ENCODE results near the gene IL3.

IL3 gene, protein sequence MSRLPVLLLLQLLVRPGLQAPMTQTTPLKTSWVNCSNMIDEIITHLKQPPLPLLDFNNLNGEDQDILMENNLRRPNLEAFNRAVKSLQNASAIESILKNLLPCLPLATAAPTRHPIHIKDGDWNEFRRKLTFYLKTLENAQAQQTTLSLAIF

GRCh38 chr5:132060501-132061161 is at the start of gene IL3:
IL3 (plus strand) TSS chr5:132060655; CDS start chr5:132060707, 52 bp downstream.
- DNase-seq (ENCODE audit: extremely low read depth in 1 of 2, low read depth in 1 of 2) = no peak

GRCh38 chr5:132010989-132011621 is 49.4 kb upstream of the IL3 start:
- DNase-seq (ENCODE audit: extremely low read depth in 1 of 2, low read depth in 1 of 2) = no peak

DNA sequence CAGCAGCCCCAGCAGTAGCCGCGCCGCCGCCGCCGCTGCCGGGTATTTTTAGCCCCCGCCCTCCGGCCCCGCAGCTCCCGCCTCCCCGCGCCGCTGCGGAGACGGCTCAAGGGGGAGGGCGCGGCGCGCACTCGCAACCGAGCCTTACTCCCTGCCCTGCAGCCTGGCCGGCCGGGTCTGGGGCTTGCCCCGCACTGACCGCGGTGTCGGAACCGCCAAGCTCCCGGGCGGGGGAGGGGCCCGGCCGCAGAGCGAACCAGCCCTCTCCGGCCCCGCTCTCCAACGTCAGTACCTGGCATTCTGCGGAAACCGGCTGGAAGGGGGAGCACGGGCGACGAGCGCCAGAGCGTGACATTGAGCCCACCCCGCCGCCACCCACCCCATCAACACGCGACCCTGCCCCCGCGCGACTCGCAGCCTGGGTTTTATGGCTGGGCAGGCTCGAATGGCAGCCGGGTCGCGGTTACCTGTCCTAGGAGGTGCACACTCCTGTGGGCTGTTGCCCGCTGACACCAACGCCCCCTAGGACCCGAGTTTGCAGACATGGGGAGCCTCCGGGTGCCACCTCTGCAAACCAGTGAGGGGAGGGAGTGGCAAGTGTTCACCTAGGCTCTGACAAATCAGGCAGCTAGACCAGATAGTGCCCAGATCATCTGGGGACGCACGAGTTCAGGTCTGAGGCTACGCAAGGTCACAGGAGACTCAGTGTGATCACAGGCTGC is 48.7 kb upstream of the IL3 start, which contains the start of gene ACSL6:
ACSL6 (minus strand) TSS at position 37 of the 722 bp plus-strand sequence. CDS start 105 bp downstream, outside the sequence.
- no peak for DNase-seq (ENCODE audit: extremely low read depth in 1 of 2, low read depth in 1 of 2)

GRCh38 chr5:132012371-132013005 is 48.0 kb upstream of the IL3 start:
- DNase-seq (ENCODE audit: extremely low read depth in 1 of 2, low read depth in 1 of 2) = no peak

DNA sequence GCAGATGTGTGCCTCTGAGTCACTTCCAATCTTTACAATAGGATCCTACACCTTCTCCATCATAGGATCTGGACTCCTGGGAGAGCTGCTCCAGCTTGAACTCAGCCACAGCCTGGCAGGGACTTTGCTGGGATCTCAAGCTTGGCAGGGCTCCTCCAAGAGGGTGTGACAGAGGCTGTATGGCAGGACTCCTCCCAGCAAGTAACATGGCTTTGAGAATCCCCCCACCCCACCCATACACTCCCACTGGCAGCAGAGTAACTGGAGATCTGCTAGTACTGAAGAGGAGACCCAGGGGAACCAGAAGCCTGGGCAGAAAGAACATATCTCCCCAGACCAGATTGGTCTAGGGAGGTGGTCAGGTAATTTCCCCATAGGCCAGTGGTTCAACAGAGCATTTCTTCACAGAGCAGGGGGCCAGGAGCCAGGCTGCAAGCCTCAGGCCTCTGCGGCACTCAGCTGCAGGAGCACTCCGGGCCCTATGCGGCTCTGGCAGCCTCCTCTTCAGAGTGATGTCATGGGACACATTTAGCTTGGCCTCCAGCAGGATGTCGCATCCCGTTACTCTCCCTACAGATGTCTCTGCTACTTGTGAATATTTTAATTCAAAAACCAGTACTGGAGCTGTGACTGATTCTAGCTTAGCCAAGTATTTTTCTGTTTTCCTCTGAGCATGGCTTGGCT is 47.3 kb upstream of the IL3 start:
- no peak for DNase-seq (ENCODE audit: extremely low read depth in 1 of 2, low read depth in 1 of 2)

DNA sequence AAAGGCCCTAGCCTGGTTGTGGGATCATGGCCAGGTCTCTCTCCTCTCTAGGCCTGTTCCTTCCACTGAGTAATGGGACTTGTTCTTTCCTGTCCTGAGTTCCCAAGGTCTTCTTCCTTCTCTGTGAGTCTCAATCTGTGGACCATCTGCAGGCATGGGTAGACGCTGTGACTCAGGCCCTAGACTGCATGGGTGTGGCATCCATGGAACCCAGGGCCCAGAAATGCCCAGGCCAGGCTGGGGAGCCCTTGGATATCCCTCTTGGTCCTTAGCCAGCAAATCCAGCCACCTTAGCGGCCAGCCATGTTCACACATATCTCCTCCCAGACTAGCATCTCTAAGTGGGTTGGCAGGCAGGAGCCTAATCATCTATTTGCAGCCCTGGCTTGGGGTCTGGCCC is 46.7 kb upstream of the IL3 start:
- no peak for DNase-seq (ENCODE audit: extremely low read depth in 1 of 2, low read depth in 1 of 2)

DNA sequence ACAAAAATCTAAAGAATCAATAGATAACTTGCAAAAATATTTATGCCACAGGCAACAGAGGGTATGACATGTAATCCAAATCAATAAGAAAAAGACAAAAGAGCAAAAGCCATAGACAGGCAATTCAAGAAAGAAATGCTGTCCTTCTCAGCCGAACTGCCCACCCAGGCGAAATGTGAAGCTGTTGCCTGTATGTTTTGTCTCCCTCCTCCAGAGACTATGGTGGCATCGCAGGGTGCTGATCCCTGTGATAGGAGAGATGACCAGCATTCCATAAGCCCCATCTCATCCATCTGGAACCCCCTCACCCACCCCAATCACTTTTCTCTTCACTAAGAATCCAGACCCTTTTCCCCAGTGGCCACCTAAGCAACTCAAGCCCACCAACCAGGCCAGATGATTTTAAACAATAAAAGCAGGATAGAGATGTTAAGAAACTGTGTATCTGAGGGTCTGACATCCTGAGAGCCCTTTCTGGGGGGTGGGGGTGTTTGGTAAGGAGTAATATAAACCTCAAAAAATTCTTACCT is 43.7 kb upstream of the IL3 start:
- DNase-seq (ENCODE audit: extremely low read depth in 1 of 2, low read depth in 1 of 2) = no peak

GRCh38 chr5:132017316-132017715 is 43.1 kb upstream of the IL3 start:
- no peak for DNase-seq (ENCODE audit: extremely low read depth in 1 of 2, low read depth in 1 of 2)

- no peak for DNase-seq (ENCODE audit: extremely low read depth in 1 of 2, low read depth in 1 of 2)
These were observed 42.5 kb upstream of the IL3 start for GRCh38 chr5:132017738-132018625.

DNA sequence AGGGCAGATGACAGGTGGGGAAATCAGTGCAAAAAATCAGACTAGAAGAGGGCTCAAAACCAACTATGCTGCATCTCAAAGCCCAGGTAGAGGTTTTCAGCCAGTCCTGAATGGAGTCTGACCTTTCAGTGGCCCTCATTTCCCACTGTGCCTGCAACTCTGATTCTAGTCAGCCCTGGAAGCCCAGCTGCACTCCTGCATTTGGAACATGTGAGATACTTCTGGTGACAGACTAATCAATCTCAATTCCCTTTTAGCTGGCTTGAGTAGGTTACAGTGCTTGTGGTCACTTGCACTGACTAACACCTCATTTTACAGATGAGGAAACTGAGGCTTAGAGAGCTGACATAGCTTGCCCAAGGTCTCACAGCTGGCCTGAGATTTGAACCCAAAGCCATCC is 41.1 kb upstream of the IL3 start:
- no peak for DNase-seq (ENCODE audit: extremely low read depth in 1 of 2, low read depth in 1 of 2)

GRCh38 chr5:132019857-132020555 is 40.4 kb upstream of the IL3 start:
- peak; percentile 45 to 80 for DNase-seq (ENCODE audit: extremely low read depth in 1 of 2, low read depth in 1 of 2)

- DNase-seq (ENCODE audit: extremely low read depth in 1 of 2, low read depth in 1 of 2) = no peak
These were observed 39.7 kb upstream of the IL3 start for GRCh38 chr5:132020568-132021339.

- no peak for DNase-seq (ENCODE audit: extremely low read depth in 1 of 2, low read depth in 1 of 2)
These were observed 38.8 kb upstream of the IL3 start for GRCh38 chr5:132021654-132022053.

DNA sequence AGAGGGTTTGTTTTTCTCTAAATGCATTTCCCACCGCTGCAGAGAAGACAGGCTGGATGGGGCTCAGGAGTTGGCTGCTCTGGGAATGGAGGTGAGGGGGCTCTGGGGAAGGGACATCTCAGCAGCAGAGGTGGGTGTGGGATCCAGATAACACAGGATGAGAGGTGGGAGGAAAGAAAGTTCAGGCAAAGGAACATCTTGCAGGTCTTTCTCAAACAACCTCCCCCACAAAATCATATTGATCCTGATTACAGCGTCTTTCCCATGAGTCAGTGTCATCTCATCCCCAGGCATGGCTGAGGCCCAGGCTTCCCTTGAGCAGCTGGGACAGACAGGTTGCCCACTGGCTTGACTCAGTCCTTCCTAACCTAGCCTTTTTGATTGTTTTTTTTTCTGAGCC is 37.7 kb upstream of the IL3 start:
- peak in 1 of 2 donors; percentile 64 for DNase-seq (ENCODE audit: extremely low read depth in 1 of 2, low read depth in 1 of 2)

DNA sequence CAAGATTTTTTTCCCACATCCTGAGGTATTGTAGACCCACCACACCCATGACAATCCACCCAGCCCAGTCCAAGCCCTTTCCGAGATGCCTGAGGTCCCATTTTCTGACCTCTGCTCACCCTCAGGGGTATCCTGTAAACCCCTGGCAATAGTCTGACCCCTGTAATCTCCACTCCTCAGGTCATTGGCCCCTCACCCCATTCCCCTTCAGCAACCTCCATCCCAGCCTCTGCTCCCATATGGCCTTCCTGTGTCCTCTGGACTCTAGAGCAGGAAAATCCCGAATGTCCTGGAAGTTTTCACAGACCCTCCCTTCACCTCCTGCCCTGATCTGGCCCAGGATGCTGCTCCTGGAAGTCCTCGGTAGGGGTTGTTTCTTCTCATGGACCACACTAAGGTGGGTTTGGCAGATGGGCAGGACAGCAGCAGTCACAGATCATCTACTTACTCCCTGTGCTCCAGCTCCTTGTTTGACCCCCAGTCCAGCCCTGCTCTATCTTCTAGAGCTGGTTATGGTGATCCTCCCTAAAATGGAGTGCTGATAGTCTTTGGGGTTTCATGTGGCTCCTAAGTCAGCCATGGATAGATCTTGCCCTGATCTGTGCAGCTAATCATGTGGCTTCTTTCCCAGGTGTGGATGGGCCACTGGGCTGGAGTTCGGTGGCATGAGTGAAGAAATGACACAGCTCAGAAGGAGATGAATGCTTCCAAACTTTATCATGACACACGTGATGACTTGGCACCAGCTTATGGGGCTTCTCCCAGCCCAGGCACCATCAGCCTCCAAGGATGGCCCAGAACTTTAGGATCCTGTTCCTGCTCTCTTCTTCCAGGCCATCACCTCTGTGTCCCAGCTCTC is 37.0 kb upstream of the IL3 start:
- no peak for DNase-seq (ENCODE audit: extremely low read depth in 1 of 2, low read depth in 1 of 2)

- DNase-seq (ENCODE audit: extremely low read depth in 1 of 2, low read depth in 1 of 2) = no peak
These were observed 36.4 kb upstream of the IL3 start for GRCh38 chr5:132024117-132024435.

DNA sequence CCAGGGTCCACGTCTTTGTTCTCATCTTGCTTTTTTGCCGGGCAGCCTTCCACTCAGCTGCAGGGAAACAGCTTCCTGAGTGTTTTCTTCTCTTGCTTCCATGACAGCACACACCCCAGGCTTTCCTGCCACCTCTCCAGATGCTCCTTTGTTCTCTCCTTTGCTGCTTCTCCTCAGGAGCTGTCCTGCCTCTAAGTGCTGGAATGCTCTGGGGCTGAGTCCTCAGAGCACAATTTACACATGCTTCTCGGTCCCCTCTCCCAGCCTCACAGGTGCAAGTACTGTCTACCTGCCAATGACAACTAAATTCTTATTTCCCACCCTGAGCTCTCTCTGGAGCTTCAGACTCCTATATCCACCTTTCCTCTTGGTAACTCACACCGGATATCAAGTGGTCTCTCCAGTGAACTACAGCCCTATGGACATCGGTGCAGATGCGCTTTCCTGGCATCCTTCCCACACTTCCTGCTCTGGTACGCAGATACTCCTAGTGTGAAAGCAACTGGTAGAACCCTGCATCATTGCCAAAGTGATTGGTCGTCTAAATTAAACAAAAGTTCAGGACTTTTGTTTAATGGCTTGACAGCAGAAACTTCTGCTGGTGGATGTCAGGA is 35.6 kb upstream of the IL3 start:
- DNase-seq (ENCODE audit: extremely low read depth in 1 of 2, low read depth in 1 of 2) = no peak
